Fibroblast of lung (primary cell): ENCODE data around the gene ABCB1. TPM values are rescaled to one million over a fixed set of nuclear protein-coding genes. Genes with fewer than 3 reads are reported as not detected.

Source experiments
- DNase-seq, 2 donors: peaks; one replicate each; pipeline versions ENCODE4 v3.0.0 to v3.0.0-alpha.2; 2010; ENCODE audit warnings: low read depth in 2 of 2
- H2AFZ ChIP-seq: 2 replicates; pipeline ENCODE4 v1.5.1; 2012; ENCODE audit warnings: low read length, control low read depth, inconsistent platforms
- H3K27ac ChIP-seq: 2 replicates; pipeline ENCODE4 v1.5.1; 2011; ENCODE audit warnings: low read length, control low read depth; ENCODE audit not compliant: insufficient read depth
- H3K27me3 ChIP-seq: 2 replicates; pipeline ENCODE4 v1.5.1; 2011; ENCODE audit warnings: mild to moderate bottlenecking, low read length; ENCODE audit not compliant: control insufficient read depth, insufficient read depth
- H3K36me3 ChIP-seq: 2 replicates; pipeline ENCODE4 v1.5.1; 2011; ENCODE audit warnings: low read length; ENCODE audit not compliant: control insufficient read depth, insufficient read depth
- H3K4me1 ChIP-seq: 2 replicates; pipeline ENCODE4 v1.5.1; 2011; ENCODE audit warnings: low read length; ENCODE audit not compliant: control insufficient read depth, insufficient read depth; ENCODE audit errors: extremely low read depth
- H3K4me2 ChIP-seq: 2 replicates; pipeline ENCODE4 v1.5.1; 2011; ENCODE audit warnings: low read length, control low read depth; ENCODE audit not compliant: insufficient read depth; ENCODE audit errors: extremely low read depth
- H3K4me3 ChIP-seq, 4 experiments: fragments of 200-600 bp in 1 of 4; sonication (generic) in 1 of 4; replicated peaks in 1 of 4; 2 replicates each; pipeline ENCODE4 v1.5.1; 2011 to 2016; ENCODE audit warnings: low read length in 4 of 4, low read depth in 3 of 4, mild to moderate bottlenecking in 3 of 4, control low read depth in 2 of 4, inconsistent platforms in 1 of 4, mixed read lengths in 1 of 4; ENCODE audit not compliant: insufficient read depth in 1 of 4; ENCODE audit errors: control extremely low read depth in 1 of 4
- H3K79me2 ChIP-seq: 2 replicates; pipeline ENCODE4 v1.5.1; 2012; ENCODE audit warnings: mild to moderate bottlenecking, low read length, inconsistent platforms; ENCODE audit not compliant: control insufficient read depth, insufficient read depth
- H3K9ac ChIP-seq: 2 replicates; pipeline ENCODE4 v1.5.1; 2011; ENCODE audit warnings: mild to moderate bottlenecking, low read length, control low read depth; ENCODE audit not compliant: insufficient read depth
- H3K9me3 ChIP-seq: 2 replicates; pipeline ENCODE4 v1.5.1; 2012; ENCODE audit warnings: low read depth, low read length; ENCODE audit not compliant: control insufficient read depth, insufficient read depth
- H4K20me1 ChIP-seq: 2 replicates; pipeline ENCODE4 v1.5.1; 2011; ENCODE audit warnings: low read length; ENCODE audit not compliant: control insufficient read depth, insufficient read depth; ENCODE audit errors: extremely low read depth
- EZH2 ChIP-seq: IDR thresholded peaks from 2 replicates; pipeline ENCODE4 v1.5.1; 2012; ENCODE audit warnings: low read length, control low read depth, mild to moderate bottlenecking; ENCODE audit errors: missing control alignments
- polyA plus RNA-seq, 2 donors: library from polyadenylated mRNA; depleted of rRNA in 1 of 2; stranded (reverse) in 1 of 2; unstranded in 1 of 2; fragments of >200 nt; gene quantifications; 2 replicates each; pipeline ENCODE4 v1.2.1, GENCODE V29; 2011 to 2012; ENCODE audit warnings: missing spikeins in 1 of 2
- total RNA-seq: library from RNA; depleted of rRNA; stranded (reverse); fragments of >200 nt; gene quantifications from 2 replicates; pipeline ENCODE4 v1.2.1, GENCODE V29; 2014
- TF ChIP-seq, protein P1 (sequence below), 2 donors: IDR thresholded peaks in 1 of 2; conservative IDR thresholded peaks in 1 of 2; 1 replicate in 1 of 2; 2 replicates in 1 of 2; pipeline ENCODE4 v1.5.1; 2011 to 2012; ENCODE audit warnings: low read length in 2 of 2, control low read depth in 1 of 2, inconsistent platforms in 1 of 2, low read depth in 1 of 2, mild to moderate bottlenecking in 1 of 2

The ABCB1 gene
- total and polyA plus RNA-seq, 2 donors (not counting 1 experiment from before 2014, with no cell fraction given), result 1.1 to 4.8 TPM

DNA sequence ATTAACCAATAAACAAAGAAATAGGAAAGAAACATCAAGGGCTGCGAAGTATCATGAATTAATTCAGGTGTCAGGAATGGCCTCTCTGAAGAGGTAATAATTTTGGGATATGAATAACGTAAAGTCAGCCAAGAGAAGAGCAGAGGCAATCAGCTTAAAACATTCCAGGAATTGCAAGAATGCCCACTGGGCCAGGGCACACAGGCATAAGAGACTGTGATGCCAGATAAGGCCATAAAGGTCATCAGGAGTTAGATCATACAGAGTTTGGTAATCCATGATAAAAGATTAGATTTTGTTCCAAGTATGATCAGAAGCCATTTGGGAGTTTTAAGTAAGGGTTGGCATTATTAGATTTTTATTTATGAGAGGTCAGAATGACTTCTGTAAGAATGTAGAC, 72.0 kb downstream of the ABCB1 start:
- H3K9ac ChIP-seq, result no peak overlapping the region
- H3K9me3 ChIP-seq, result no peaks in the 10 kb centered on the region
- no peaks in the 10 kb centered on the region for H3K4me1 ChIP-seq
- DNase-seq, result no peak
- TF ChIP-seq EZH2, result no peak
- TF ChIP-seq, protein P1, sequence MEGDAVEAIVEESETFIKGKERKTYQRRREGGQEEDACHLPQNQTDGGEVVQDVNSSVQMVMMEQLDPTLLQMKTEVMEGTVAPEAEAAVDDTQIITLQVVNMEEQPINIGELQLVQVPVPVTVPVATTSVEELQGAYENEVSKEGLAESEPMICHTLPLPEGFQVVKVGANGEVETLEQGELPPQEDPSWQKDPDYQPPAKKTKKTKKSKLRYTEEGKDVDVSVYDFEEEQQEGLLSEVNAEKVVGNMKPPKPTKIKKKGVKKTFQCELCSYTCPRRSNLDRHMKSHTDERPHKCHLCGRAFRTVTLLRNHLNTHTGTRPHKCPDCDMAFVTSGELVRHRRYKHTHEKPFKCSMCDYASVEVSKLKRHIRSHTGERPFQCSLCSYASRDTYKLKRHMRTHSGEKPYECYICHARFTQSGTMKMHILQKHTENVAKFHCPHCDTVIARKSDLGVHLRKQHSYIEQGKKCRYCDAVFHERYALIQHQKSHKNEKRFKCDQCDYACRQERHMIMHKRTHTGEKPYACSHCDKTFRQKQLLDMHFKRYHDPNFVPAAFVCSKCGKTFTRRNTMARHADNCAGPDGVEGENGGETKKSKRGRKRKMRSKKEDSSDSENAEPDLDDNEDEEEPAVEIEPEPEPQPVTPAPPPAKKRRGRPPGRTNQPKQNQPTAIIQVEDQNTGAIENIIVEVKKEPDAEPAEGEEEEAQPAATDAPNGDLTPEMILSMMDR (conservative IDR thresholded peaks at IDR 0.05 in 1 of 2, IDR thresholded peaks at IDR 0.05 in 1 of 2; ENCODE audit: low read depth in 1 of 2, low read length in 2 of 2), result no peak
- no peak overlapping the region for H3K27ac ChIP-seq
- H3K27me3 ChIP-seq, result no peaks in the 10 kb centered on the region
- no peaks in the 10 kb centered on the region for H3K36me3 ChIP-seq
- H3K4me3 ChIP-seq, result no peak overlapping the region
- H4K20me1 ChIP-seq, result no peaks in the 10 kb centered on the region
- no peaks in the 10 kb centered on the region for H3K79me2 ChIP-seq
- no peak overlapping the region for H2AFZ ChIP-seq
- H3K4me2 ChIP-seq, result no peak overlapping the region

DNA sequence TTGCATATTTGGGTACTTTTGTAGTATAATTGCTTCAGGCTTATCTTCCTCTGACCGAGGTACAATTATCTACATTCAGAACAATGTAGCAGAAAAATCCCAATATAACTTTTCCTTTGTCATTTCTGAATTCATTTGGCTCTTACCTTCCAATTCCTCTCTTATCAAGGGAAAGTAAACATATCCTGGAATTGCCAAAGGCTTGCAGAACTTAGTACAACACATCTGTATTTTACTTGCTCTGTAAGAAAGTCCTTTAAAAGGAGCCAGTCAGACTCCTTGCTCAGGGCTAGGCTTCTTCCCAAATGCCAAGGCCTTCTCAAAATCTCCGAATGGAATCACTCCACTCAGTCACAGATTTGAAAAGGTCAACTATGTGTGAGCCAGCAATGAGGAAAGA, 81.9 kb downstream of the ABCB1 start:
- peak in 1 of 2 donors; percentile 44 for DNase-seq
- Histone ChIP-seq H3K4me1 (no peaks in the 10 kb centered on the region), H3K9me3 (no peaks in the 10 kb centered on the region), H3K9ac (no peak overlapping the region), H3K4me3 (no peak overlapping the region), H4K20me1 (no peaks in the 10 kb centered on the region), H3K4me2 (no peak overlapping the region), H3K36me3 (no peaks in the 10 kb centered on the region), H3K27ac (no peak overlapping the region), H2AFZ (no peak overlapping the region), H3K79me2 (no peaks in the 10 kb centered on the region), H3K27me3 (no peaks in the 10 kb centered on the region)
- TF ChIP-seq, protein P1 (conservative IDR thresholded peaks at IDR 0.05 in 1 of 2, IDR thresholded peaks at IDR 0.05 in 1 of 2; ENCODE audit: low read depth in 1 of 2, low read length in 2 of 2), result no peak
- no peak for TF ChIP-seq EZH2

DNA sequence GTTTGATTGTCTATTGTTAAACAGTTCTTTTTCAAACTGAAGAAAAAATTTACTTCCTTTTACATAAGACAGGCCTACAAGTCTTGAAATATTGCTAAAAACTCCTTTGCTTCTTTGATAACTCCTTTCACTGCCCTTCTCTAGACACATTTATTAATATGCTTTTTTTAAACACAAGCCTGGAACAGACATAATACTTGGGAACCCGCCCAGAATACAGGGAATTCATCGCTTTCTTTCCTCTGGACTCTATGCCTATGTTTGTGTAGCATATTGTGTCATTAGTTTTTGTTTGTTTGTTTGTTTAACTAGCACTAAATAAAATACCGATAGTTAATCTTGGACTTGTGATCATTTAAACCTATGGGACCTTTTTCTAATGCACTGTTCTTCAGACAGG, 82.8 kb downstream of the ABCB1 start:
- no peak overlapping the region for H3K9ac ChIP-seq
- H3K4me3 ChIP-seq, result no peak overlapping the region
- H2AFZ ChIP-seq, result no peak overlapping the region
- TF ChIP-seq, protein P1 (conservative IDR thresholded peaks at IDR 0.05 in 1 of 2, IDR thresholded peaks at IDR 0.05 in 1 of 2; ENCODE audit: low read depth in 1 of 2, low read length in 2 of 2), result no peak
- TF ChIP-seq EZH2, result no peak
- H3K27ac ChIP-seq, result no peak overlapping the region
- no peaks in the 10 kb centered on the region for H3K27me3 ChIP-seq
- H3K4me2 ChIP-seq, result no peak overlapping the region
- no peak for DNase-seq
- no peaks in the 10 kb centered on the region for H3K4me1 ChIP-seq
- H3K9me3 ChIP-seq, result no peaks in the 10 kb centered on the region
- no peaks in the 10 kb centered on the region for H4K20me1 ChIP-seq
- H3K79me2 ChIP-seq, result no peaks in the 10 kb centered on the region
- H3K36me3 ChIP-seq, result no peaks in the 10 kb centered on the region
